Liver (tissue), 9 donors: ENCODE data around the gene LAMC2. TPM values are rescaled to one million over a fixed set of nuclear protein-coding genes. Genes with fewer than 3 reads are reported as not detected.

Experiments
- DNase-seq: peaks from one replicate; pipeline ENCODE4 v3.0.0-alpha.2; 2017; ENCODE audit warnings: low spot score
- H3K27ac ChIP-seq, 2 donors: one replicate each; pipeline ENCODE4 v1.7.0; 2013; ENCODE audit warnings: inconsistent platforms in 2 of 2, low read length in 2 of 2, control low read depth in 1 of 2, low read depth in 1 of 2, mild to moderate bottlenecking in 1 of 2
- H3K27me3 ChIP-seq, 4 donors: one replicate each; pipeline versions ENCODE4 v1.6.1 to v1.7.0; 2013; ENCODE audit warnings: low read length in 3 of 4, inconsistent platforms in 1 of 4, mild to moderate bottlenecking in 1 of 4, moderate library complexity in 1 of 4; ENCODE audit not compliant: control insufficient read depth in 4 of 4, insufficient read depth in 4 of 4
- H3K36me3 ChIP-seq, 4 donors: one replicate each; pipeline versions ENCODE4 v1.6.1 to v1.7.0; 2013; ENCODE audit warnings: low read length in 3 of 4, mild to moderate bottlenecking in 3 of 4, low read depth in 1 of 4, moderate library complexity in 1 of 4; ENCODE audit not compliant: control insufficient read depth in 4 of 4, insufficient read depth in 3 of 4
- H3K4me1 ChIP-seq, 4 donors: one replicate each; pipeline versions ENCODE4 v1.6.1 to v1.7.0; 2013; ENCODE audit warnings: low read length in 3 of 4, mild to moderate bottlenecking in 3 of 4, moderate library complexity in 1 of 4; ENCODE audit not compliant: control insufficient read depth in 4 of 4, insufficient read depth in 4 of 4
- H3K4me3 ChIP-seq, 3 donors: one replicate each; pipeline versions ENCODE4 v1.6.1 to v1.7.0; 2013; ENCODE audit warnings: low read length in 3 of 3, control low read depth in 1 of 3, low read depth in 1 of 3, mild to moderate bottlenecking in 1 of 3
- H3K9ac ChIP-seq, 2 donors: one replicate each; pipeline ENCODE4 v1.7.0; 2013; ENCODE audit warnings: low read length in 2 of 2, mild to moderate bottlenecking in 2 of 2, moderate library complexity in 2 of 2, control low read depth in 1 of 2, low read depth in 1 of 2
- H3K9me3 ChIP-seq, 4 donors: one replicate each; pipeline versions ENCODE4 v1.6.1 to v1.7.0; 2013; ENCODE audit warnings: low read length in 3 of 4; ENCODE audit not compliant: control insufficient read depth in 4 of 4
- EGR1 ChIP-seq, 2 donors: IDR thresholded peaks; 2 replicates each; pipeline ENCODE4 v1.6.1; 2016 to 2018; ENCODE audit warnings: antibody characterized with exemption in 2 of 2, low read depth in 2 of 2
- FOXA1 ChIP-seq: IDR thresholded peaks from 2 replicates; pipeline ENCODE4 v1.6.1; 2016; ENCODE audit warnings: antibody characterized with exemption
- FOXA2 ChIP-seq: IDR thresholded peaks from 2 replicates; pipeline ENCODE4 v1.6.1; 2016; ENCODE audit warnings: antibody characterized with exemption
- GABPA ChIP-seq, 2 donors: IDR thresholded peaks in 1 of 2; conservative IDR thresholded peaks in 1 of 2; 2 replicates each; pipeline ENCODE4 v1.6.1; 2016; ENCODE audit warnings: antibody characterized with exemption in 2 of 2, mild to moderate bottlenecking in 1 of 2, moderate library complexity in 1 of 2
- HNF4G ChIP-seq: IDR thresholded peaks from 2 replicates; pipeline ENCODE4 v1.6.1; 2016; ENCODE audit warnings: antibody characterized with exemption
- JUND ChIP-seq, 2 donors: IDR thresholded peaks; 2 replicates each; pipeline ENCODE4 v1.6.1; 2016; ENCODE audit warnings: antibody characterized with exemption in 2 of 2
- NR2F2 ChIP-seq: IDR thresholded peaks from 2 replicates; pipeline ENCODE4 v1.6.1; 2016; ENCODE audit warnings: antibody characterized with exemption
- RAD21 ChIP-seq, 2 donors: IDR thresholded peaks; 2 replicates each; pipeline ENCODE4 v1.6.1; 2016; ENCODE audit warnings: antibody characterized with exemption in 2 of 2, mild to moderate bottlenecking in 2 of 2
- SP1 ChIP-seq: IDR thresholded peaks from 2 replicates; pipeline ENCODE4 v1.6.1; 2018; ENCODE audit warnings: antibody characterized with exemption, mild to moderate bottlenecking
- TAF1 ChIP-seq: conservative IDR thresholded peaks from 2 replicates; pipeline ENCODE4 v1.6.1; 2016; ENCODE audit warnings: antibody characterized with exemption, mild to moderate bottlenecking
- YY1 ChIP-seq: IDR thresholded peaks from 2 replicates; pipeline ENCODE4 v1.6.1; 2016; ENCODE audit warnings: antibody characterized with exemption, mild to moderate bottlenecking
- WGBS: extraction: QIAGEN DNeasy Blood & Tissue Kit; methylation state at CpG from one replicate; pipeline ENCODE4 v1.1.7; 2013; 5-methylcytosine and 5-hydroxymethylcytosine counted together
- polyA plus RNA-seq, 2 donors: library from polyadenylated mRNA; stranded (reverse) in 1 of 2; unstranded in 1 of 2; fragments of 200-250 nt in 1 of 2; fragments of >200 nt in 1 of 2; fragmentation: Nextera tagmentation in 1 of 2; extraction: Ambion mirVana in 1 of 2; gene quantifications; one replicate each; pipeline versions ENCODE4 v1.2.1 to v1.2.3, GENCODE V29; 2013 to 2015
- total RNA-seq, 2 donors: library from RNA; depleted of rRNA; stranded (reverse); fragments of >200 nt; gene quantifications; one replicate each; pipeline ENCODE4 v1.2.3, GENCODE V29; 2014
- TF ChIP-seq, protein P1 (sequence below): IDR thresholded peaks from 2 replicates; pipeline ENCODE4 v1.6.1; 2016; ENCODE audit warnings: antibody characterized with exemption, mild to moderate bottlenecking
- TF ChIP-seq, protein P2 (sequence below): IDR thresholded peaks from 2 replicates; pipeline ENCODE4 v1.6.1; 2016; ENCODE audit warnings: antibody characterized with exemption
- TF ChIP-seq, protein P3 (sequence below): IDR thresholded peaks from 2 replicates; pipeline ENCODE4 v1.6.1; 2016; ENCODE audit warnings: antibody characterized with exemption
- donor health status: healthy.
- donor health status: healthy.
- donor health status: healthy.
- donor health status: healthy.
- donor health status: healthy.

Gene LAMC2
- total and polyA plus RNA-seq, 4 donors, result 0.05 to 0.42 (median 0.16) TPM

DNA sequence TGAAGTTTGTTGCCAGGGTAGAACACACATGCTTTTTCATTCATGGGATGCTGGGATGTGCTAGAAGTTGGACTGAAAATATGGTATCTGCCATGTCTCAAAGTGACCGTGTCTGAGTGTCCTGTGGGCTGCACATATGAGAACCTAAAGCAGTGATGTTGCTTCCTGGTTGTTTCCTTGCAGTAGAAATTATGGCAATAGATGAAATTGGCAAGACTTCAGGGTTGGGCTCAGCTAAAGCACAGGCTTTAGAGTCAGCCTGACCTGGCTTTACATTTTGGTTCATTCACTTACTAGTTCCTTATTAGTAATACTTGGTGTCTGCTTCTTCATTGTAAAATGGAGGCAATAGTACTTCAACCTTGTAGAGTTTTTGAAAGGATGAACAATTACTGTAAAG is 2.2 kb downstream of the LAMC2 start:
- no peak overlapping the region for H3K9ac ChIP-seq
- no peak overlapping the region for H3K27ac ChIP-seq
- TF ChIP-seq EGR1 (IDR thresholded peaks at IDR 0.05; ENCODE audit: low read depth in 2 of 2) (no peak), TAF1 (no peak), HNF4G (no peak)
- TF ChIP-seq, protein P1, sequence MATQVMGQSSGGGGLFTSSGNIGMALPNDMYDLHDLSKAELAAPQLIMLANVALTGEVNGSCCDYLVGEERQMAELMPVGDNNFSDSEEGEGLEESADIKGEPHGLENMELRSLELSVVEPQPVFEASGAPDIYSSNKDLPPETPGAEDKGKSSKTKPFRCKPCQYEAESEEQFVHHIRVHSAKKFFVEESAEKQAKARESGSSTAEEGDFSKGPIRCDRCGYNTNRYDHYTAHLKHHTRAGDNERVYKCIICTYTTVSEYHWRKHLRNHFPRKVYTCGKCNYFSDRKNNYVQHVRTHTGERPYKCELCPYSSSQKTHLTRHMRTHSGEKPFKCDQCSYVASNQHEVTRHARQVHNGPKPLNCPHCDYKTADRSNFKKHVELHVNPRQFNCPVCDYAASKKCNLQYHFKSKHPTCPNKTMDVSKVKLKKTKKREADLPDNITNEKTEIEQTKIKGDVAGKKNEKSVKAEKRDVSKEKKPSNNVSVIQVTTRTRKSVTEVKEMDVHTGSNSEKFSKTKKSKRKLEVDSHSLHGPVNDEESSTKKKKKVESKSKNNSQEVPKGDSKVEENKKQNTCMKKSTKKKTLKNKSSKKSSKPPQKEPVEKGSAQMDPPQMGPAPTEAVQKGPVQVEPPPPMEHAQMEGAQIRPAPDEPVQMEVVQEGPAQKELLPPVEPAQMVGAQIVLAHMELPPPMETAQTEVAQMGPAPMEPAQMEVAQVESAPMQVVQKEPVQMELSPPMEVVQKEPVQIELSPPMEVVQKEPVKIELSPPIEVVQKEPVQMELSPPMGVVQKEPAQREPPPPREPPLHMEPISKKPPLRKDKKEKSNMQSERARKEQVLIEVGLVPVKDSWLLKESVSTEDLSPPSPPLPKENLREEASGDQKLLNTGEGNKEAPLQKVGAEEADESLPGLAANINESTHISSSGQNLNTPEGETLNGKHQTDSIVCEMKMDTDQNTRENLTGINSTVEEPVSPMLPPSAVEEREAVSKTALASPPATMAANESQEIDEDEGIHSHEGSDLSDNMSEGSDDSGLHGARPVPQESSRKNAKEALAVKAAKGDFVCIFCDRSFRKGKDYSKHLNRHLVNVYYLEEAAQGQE, result no peak
- WGBS, result 87% methylated on average over 1 of the region's 1 CpG
- H3K9me3 ChIP-seq, result peaks cover 0 to 1% (median 0%) of the 10 kb centered on the region in 4 donors
- peaks cover 0 to 6% (median 4%) of the 10 kb centered on the region in 4 donors for H3K4me1 ChIP-seq
- H3K4me3 ChIP-seq, result no peak overlapping the region
- H3K36me3 ChIP-seq, result no peaks in the 10 kb centered on the region
- H3K27me3 ChIP-seq, result no peaks in the 10 kb centered on the region
- DNase-seq, result no peak

DNA sequence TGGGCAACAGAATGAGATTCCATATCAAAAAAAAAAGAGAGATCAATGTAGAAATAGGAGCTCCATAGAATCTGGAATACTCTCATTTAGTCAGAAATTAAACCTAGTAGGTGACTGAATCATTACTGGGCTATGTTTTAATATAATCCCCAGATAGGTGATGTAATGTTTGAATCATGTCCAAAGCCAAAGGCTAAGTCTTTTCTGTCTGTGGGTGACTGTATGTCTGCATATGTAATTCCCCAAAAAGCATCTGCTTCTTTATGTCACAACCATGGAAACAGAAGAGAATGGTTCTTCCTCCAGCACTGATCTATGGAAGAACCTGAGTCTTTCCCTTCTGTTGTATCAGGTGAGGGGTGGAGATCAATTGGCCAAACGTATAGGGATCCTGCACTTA is 5.8 kb downstream of the LAMC2 start:
- no peaks in the 10 kb centered on the region for H3K27me3 ChIP-seq
- WGBS, result 64% methylated on average over 1 of the region's 1 CpG
- DNase-seq, result no peak
- TF ChIP-seq HNF4G (no peak), TAF1 (no peak), NR2F2 (no peak), FOXA1 (no peak)
- TF ChIP-seq, protein P2, sequence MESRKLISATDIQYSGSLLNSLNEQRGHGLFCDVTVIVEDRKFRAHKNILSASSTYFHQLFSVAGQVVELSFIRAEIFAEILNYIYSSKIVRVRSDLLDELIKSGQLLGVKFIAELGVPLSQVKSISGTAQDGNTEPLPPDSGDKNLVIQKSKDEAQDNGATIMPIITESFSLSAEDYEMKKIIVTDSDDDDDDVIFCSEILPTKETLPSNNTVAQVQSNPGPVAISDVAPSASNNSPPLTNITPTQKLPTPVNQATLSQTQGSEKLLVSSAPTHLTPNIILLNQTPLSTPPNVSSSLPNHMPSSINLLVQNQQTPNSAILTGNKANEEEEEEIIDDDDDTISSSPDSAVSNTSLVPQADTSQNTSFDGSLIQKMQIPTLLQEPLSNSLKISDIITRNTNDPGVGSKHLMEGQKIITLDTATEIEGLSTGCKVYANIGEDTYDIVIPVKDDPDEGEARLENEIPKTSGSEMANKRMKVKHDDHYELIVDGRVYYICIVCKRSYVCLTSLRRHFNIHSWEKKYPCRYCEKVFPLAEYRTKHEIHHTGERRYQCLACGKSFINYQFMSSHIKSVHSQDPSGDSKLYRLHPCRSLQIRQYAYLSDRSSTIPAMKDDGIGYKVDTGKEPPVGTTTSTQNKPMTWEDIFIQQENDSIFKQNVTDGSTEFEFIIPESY, result no peak
- H3K9me3 ChIP-seq, result peaks cover 0 to 1% (median 0%) of the 10 kb centered on the region in 4 donors
- H3K36me3 ChIP-seq, result no peaks in the 10 kb centered on the region
- no peak overlapping the region for H3K4me3 ChIP-seq
- no peak overlapping the region for H3K27ac ChIP-seq
- no peaks in the 10 kb centered on the region for H3K4me1 ChIP-seq
- no peak overlapping the region for H3K9ac ChIP-seq

GRCh38 chr1:183193963-183194525 is 8.0 kb downstream of the LAMC2 start:
- H3K4me3 ChIP-seq, result no peak overlapping the region
- no peak overlapping the region for H3K9ac ChIP-seq
- 96% methylated on average over 4 of the region's 4 CpGs for WGBS
- H3K4me1 ChIP-seq, result no peaks in the 10 kb centered on the region
- H3K27me3 ChIP-seq, result no peaks in the 10 kb centered on the region
- DNase-seq, result no peak
- no peaks in the 10 kb centered on the region for H3K36me3 ChIP-seq
- no peak for TF ChIP-seq FOXA1
- TF ChIP-seq YY1, result no peak
- TF ChIP-seq RAD21 (IDR thresholded peaks at IDR 0.05), result no peak
- no peak for TF ChIP-seq FOXA2
- TF ChIP-seq EGR1 (IDR thresholded peaks at IDR 0.05; ENCODE audit: low read depth in 2 of 2), result no peak
- TF ChIP-seq NR2F2, result no peak
- TF ChIP-seq, protein P1, result no peak
- no peak for TF ChIP-seq SP1
- TF ChIP-seq, protein P2, result no peak
- no peak for TF ChIP-seq GABPA (IDR thresholded peaks at IDR 0.05 in 1 of 2, conservative IDR thresholded peaks at IDR 0.05 in 1 of 2)
- TF ChIP-seq, protein P3, sequence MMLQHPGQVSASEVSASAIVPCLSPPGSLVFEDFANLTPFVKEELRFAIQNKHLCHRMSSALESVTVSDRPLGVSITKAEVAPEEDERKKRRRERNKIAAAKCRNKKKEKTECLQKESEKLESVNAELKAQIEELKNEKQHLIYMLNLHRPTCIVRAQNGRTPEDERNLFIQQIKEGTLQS, result no peak
- no peak for TF ChIP-seq JUND (IDR thresholded peaks at IDR 0.05)
- peaks cover 0 to 1% (median 0%) of the 10 kb centered on the region in 4 donors for H3K9me3 ChIP-seq
- H3K27ac ChIP-seq, result no peak overlapping the region
